ENCODE results near the gene NTNG2.

- no peak for TF ChIP-seq POLR2A (IDR thresholded peaks at IDR 0.05; ENCODE audit: low read depth, low read length)
- no peak for TF ChIP-seq POLR2AphosphoS5 (IDR thresholded peaks at IDR 0.05; ENCODE audit: low read depth, low read length)
- no peak for TF ChIP-seq TAF1 (IDR thresholded peaks at IDR 0.05; ENCODE audit: low read depth, low read length)
Observed at GRCh38 chr9:132250324-132251262, 88.7 kb downstream of the NTNG2 start.

Data from GM12891 (cell line).